AG10803 (cell line): ENCODE results near the gene C20orf202.
A peak's percentile ranks its signal among the peaks of the same experiment; 100 is the strongest.

ENCODE experiments used
- DNase-seq: peaks from one replicate; pipeline ENCODE4 v3.0.0; 2010; ENCODE audit warnings: low read depth
- H3K4me3 ChIP-seq: 2 replicates; pipeline ENCODE4 v1.5.1; 2011; ENCODE audit warnings: mild to moderate bottlenecking, low read length, control low read depth
- CTCF ChIP-seq: conservative IDR thresholded peaks from 2 replicates; pipeline ENCODE4 v1.5.1; 2011; ENCODE audit warnings: mild to moderate bottlenecking, low read length, control low read depth, inconsistent platforms

Gene C20orf202

GRCh38 chr20:1163653-1164052 is 39.6 kb upstream of the C20orf202 start:
- H3K4me3 ChIP-seq: no peak overlapping the region
- no peak for TF ChIP-seq CTCF
- DNase-seq: no peak

- no peak for DNase-seq
- no peak overlapping the region for H3K4me3 ChIP-seq
- no peak for TF ChIP-seq CTCF
Observed at GRCh38 chr20:1164871-1165270, 38.4 kb upstream of the C20orf202 start.

GRCh38 chr20:1165521-1165920 is 37.7 kb upstream of the C20orf202 start:
- no peak overlapping the region for H3K4me3 ChIP-seq
- DNase-seq: no peak
- TF ChIP-seq CTCF: no peak

GRCh38 chr20:1165941-1166340 is 37.3 kb upstream of the C20orf202 start:
- TF ChIP-seq CTCF: no peak
- no peak for DNase-seq

GRCh38 chr20:1166948-1167720 is 36.1 kb upstream of the C20orf202 start:
- DNase-seq: peak; percentile 37
- no peak for TF ChIP-seq CTCF
- no peak overlapping the region for H3K4me3 ChIP-seq

More at GRCh38 chr20:1165941-1166340, 37.3 kb upstream of the C20orf202 start:
- no peak overlapping the region for H3K4me3 ChIP-seq

GRCh38 chr20:1169224-1169623 is 34.0 kb upstream of the C20orf202 start:
- no peak overlapping the region for H3K4me3 ChIP-seq
- no peak for DNase-seq
- TF ChIP-seq CTCF: no peak

GRCh38 chr20:1171461-1172093 is 31.7 kb upstream of the C20orf202 start:
- TF ChIP-seq CTCF: no peak
- no peak overlapping the region for H3K4me3 ChIP-seq
- peak; percentile 13 for DNase-seq
